GM10248 (cell line): ENCODE measurements around the gene EPHA2.
A peak's percentile ranks its signal among the peaks of the same experiment; 100 is the strongest.

Experiments
- CTCF ChIA-PET: fragments of 300-600 bp; sonication (Branson Sonifier 250); formaldehyde crosslinking; extraction: SDS; loops from one replicate; lab custom pipeline; 2021; ENCODE audit warnings: antibody characterized with exemption; lab: Yijun Ruan, JAX
- POLR2A ChIA-PET: fragments of 350-650 bp; sonication (Branson Sonifier 250); formaldehyde crosslinking; extraction: SDS; loops from one replicate; lab custom pipeline; 2020; ENCODE audit warnings: antibody characterized with exemption; lab: Yijun Ruan, JAX
- DNase-seq: peaks from one replicate; pipeline ENCODE4 v3.0.0; 2012; ENCODE audit errors: extremely low spot score
- TF ChIP-seq, protein P1 (sequence below): IDR thresholded peaks from 2 replicates; pipeline ENCODE4 v1.5.1; 2012; ENCODE audit warnings: mild to moderate bottlenecking, low read depth; ENCODE audit errors: extremely low read depth, missing control alignments, control extremely low read depth

Gene EPHA2

DNA sequence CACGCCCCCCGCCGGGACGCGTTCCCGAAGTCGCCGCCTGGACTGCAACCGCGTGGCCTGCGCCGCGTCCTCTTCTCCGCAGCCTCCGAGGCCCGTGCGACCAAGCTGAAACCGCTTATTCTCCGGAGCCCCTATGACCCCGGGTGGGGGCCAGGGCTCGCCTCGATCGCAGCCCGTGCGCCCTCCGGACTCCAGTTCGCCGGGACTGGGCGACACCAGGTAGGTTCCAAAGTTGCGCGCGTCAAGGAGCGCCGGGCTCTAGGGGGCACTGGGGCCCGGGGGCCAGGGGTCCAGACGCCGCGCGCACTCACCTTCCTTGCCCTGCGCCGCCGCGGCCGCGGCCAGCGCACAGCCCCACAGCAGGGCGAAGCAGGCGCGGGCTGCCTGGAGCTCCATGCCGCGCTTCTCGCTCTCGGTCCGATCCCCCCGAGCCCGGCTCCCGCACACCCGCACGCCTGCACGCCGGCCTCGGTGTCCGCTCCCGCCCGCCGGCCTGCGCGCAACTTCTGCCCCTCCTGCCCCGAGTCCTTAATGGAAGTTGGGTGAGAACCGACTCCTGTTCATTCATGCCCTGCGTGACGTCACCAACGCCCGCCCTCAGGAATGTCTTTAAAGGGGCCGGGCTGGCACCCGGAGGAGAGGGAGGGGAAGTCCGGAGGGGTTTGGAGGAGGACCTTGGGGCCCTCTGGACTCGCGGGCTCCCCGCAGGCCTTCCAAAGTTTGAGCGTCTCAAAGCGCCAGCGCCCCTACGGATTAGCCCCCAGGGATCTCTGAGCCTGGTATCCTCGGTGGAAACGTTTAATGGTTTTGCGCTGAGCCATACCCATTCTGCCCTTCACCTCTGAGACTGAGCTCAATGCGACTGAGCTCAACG, at the start of gene EPHA2:
TSS of gene EPHA2 (minus strand) at position 533 of the 874 bp plus-strand sequence. CDS start at position 396, 137 bp downstream.
- POLR2A ChIA-PET, result interaction anchor here (0.5 kb wide), 1 partner anchor 17 kb away, joined by 4 read pairs; no protein-coding TSS in a partner anchor
- DNase-seq, result no peak
- CTCF ChIA-PET, result interaction anchor here (1.0 to 1.3 kb wide), 2 partner anchors 11 to 76 kb away, joined by 3 read pairs; no protein-coding TSS in a partner anchor
- TF ChIP-seq, protein P1, sequence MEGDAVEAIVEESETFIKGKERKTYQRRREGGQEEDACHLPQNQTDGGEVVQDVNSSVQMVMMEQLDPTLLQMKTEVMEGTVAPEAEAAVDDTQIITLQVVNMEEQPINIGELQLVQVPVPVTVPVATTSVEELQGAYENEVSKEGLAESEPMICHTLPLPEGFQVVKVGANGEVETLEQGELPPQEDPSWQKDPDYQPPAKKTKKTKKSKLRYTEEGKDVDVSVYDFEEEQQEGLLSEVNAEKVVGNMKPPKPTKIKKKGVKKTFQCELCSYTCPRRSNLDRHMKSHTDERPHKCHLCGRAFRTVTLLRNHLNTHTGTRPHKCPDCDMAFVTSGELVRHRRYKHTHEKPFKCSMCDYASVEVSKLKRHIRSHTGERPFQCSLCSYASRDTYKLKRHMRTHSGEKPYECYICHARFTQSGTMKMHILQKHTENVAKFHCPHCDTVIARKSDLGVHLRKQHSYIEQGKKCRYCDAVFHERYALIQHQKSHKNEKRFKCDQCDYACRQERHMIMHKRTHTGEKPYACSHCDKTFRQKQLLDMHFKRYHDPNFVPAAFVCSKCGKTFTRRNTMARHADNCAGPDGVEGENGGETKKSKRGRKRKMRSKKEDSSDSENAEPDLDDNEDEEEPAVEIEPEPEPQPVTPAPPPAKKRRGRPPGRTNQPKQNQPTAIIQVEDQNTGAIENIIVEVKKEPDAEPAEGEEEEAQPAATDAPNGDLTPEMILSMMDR, result no peak

DNA sequence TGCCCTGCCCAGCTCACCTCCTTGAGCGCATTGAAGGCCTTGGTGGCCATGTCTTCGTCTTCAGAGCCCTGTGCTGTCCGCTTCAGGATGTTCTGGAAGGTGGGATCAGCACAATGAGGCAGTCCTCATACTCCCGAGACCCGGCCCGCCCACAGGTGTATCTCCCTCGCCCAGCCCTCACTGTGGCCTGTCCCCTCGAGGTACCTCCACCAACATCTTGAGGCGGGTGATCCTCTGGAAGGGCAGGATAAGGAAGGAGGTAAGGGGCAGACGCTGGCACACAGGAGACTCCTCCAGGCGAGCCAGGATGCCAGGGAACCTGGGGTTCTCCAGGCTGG, 49.4 kb upstream of the EPHA2 start:
- ChIA-PET POLR2A (interaction anchor here (0.6 kb wide), 1 partner anchor 516 kb away, joined by 4 read pairs; no protein-coding TSS in a partner anchor), CTCF (interaction anchor here (1.4 to 2.7 kb wide), 4 partner anchors 39 to 158 kb away, joined by 3 to 10 read pairs (median 8); no protein-coding TSS in a partner anchor)
- TF ChIP-seq, protein P1, result no peak
- DNase-seq, result no peak

DNA sequence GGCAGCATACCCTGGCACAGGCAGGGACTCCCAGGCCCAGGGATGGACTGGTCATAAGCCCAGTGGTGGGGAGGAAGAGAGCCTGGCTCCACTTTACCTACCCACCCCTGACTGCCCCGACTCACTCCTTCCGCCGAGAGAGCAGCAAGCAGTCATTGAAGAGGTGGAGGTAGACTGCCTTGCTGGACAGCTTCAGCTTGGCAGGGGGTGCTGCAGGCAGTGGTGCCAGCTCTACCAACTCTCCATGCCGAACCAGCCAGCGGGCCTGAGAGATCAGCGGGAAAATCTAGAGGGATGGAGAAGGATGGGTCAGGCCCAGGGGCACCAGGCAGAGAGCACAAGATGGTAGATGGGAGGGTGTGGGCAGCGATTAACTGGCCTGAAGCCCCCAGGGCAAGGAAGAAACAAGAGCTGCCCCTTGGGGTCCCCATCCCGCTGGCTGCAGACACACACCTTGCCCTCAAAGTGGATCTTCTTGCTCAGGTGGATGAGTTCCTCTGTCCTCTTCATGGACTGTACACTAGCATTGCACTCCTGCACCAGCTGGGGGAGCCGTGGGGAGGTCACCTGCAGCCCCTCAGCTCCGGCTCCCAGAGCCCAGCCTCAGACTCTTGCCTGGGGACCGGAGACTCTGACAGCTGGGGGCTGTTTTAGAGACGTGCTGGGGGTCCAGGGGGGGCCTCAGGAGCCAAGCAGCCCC, 48.9 kb upstream of the EPHA2 start:
- TF ChIP-seq, protein P1, result peak; percentile 64
- peak; percentile 55 for DNase-seq
- CTCF ChIA-PET, result interaction anchor here (0.9 to 2.7 kb wide), 5 partner anchors 17 to 158 kb away, joined by 3 to 10 read pairs (median 6); no protein-coding TSS in a partner anchor
- POLR2A ChIA-PET, result interaction anchor here (0.6 kb wide), 1 partner anchor 516 kb away, joined by 4 read pairs; no protein-coding TSS in a partner anchor

DNA sequence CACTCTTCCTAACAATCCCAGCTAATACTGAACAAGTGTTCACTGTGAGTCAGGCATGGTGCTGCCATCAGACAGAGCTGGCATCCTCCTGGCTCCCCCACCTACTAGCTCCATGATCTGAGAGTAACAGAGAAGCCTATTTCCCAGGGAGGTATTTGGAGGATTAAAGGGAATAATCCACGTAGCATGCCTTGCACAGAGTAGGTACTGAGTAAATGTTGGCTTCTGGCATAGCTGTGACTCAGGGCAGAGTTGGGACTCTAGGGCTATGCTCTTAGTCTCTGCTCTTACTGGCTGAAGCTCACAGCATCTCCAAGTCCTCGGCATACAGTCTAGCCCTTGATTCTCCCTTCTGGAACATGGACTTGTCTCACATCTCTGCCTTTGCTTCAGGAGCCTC, 48.3 kb upstream of the EPHA2 start:
- ChIA-PET POLR2A (no interaction called here), CTCF (interaction anchor here (0.9 to 2.7 kb wide), 6 partner anchors 13 to 194 kb away, joined by 3 to 10 read pairs (median 4); no protein-coding TSS in a partner anchor)
- no peak for DNase-seq
- TF ChIP-seq, protein P1, result no peak

DNA sequence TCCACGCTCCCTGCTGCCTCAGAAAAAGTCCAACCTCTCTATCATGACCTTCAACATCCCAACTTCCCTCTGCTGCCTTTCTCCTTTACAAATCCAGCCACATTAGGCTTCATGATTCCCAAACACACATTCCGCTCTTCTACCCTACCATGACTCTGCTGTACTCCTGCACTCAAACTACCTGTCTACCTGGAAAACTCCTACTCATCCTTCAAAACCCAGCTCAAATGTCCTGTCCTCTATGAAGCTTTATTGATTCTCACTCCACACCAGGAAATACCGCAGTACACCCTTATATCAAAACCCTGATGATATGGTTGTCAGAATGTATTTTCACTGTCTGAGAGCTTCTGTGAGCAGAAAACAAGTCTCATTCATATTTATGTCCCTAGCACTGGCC, 47.7 kb upstream of the EPHA2 start:
- ChIA-PET CTCF (interaction anchor here (0.9 to 2.7 kb wide), 4 partner anchors 14 to 193 kb away, joined by 3 to 10 read pairs (median 8); no protein-coding TSS in a partner anchor), POLR2A (no interaction called here)
- TF ChIP-seq, protein P1, result no peak
- no peak for DNase-seq
